Activated T-cell treated with anti-CD3 and anti-CD28 coated beads, Interleukin-2, amount 50 U/mL, for 24 hours (primary cell): ENCODE measurements around the gene WDR18.

Source experiments
- DNase-seq: peaks from one replicate; pipeline ENCODE4 v3.0.0-alpha.2; 2020
- H3K27ac Mint-ChIP-seq: 2 replicates; pipeline ENCODE4 v1.8.0; 2020; ENCODE audit warnings: mild to moderate bottlenecking, mixed read lengths
- H3K27me3 Mint-ChIP-seq: 2 replicates; pipeline ENCODE4 v1.8.0; 2020; ENCODE audit warnings: mixed read lengths
- H3K36me3 Mint-ChIP-seq: 2 replicates; pipeline ENCODE4 v1.8.0; 2020; ENCODE audit warnings: low read depth, mixed read lengths
- H3K4me1 Mint-ChIP-seq: 2 replicates; pipeline ENCODE4 v1.8.0; 2020; ENCODE audit warnings: low read depth, mixed read lengths
- H3K4me3 Mint-ChIP-seq: 2 replicates; pipeline ENCODE4 v1.8.0; 2020; ENCODE audit warnings: mild to moderate bottlenecking, moderate library complexity, mixed read lengths
- H3K9me3 Mint-ChIP-seq: 2 replicates; pipeline ENCODE4 v1.8.0; 2020; ENCODE audit warnings: mixed read lengths

The WDR18 gene

DNA sequence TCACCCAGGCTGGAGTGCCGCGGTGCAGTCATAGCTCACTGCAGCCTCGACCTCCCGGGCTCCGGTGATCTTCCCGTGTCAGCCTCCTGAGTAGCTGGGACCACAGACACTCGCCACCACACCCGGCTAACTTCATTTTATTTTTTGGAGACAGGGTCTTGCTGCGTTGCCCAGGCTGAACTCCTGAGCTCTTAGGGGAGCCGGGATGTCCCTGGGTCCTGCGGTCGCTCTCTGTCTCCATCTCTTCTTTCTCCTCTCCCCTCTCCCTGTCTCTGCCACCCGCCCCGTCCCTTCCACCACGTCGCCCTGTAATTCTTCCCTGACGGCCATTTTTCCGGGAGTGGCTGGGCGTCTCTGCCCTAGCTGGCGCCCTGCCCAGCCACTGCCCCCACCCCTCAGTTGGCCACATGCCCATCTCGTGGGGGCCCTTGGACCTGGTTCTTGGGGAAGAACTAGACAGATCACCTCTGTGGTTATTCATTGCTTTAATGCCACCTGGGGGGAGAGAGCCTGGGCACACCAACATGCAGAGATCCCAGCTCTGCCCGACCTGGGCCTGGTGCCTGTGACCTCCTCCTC lies 39.4 kb upstream of the WDR18 start:
- H3K36me3 Mint-ChIP-seq: no peaks in the 10 kb centered on the region
- H3K27ac Mint-ChIP-seq: no peak overlapping the region
- H3K4me1 Mint-ChIP-seq: peaks cover 14% of the 10 kb centered on the region
- no peak overlapping the region for H3K4me3 Mint-ChIP-seq
- no peaks in the 10 kb centered on the region for H3K9me3 Mint-ChIP-seq
- no peak for DNase-seq
- H3K27me3 Mint-ChIP-seq: no peaks in the 10 kb centered on the region

GRCh38 chr19:945401-946252 lies 38.5 kb upstream of the WDR18 start:
- no peak overlapping the region for H3K27ac Mint-ChIP-seq
- no peak overlapping the region for H3K4me3 Mint-ChIP-seq
- H3K36me3 Mint-ChIP-seq: no peaks in the 10 kb centered on the region
- peaks cover 6% of the 10 kb centered on the region for H3K4me1 Mint-ChIP-seq
- no peak for DNase-seq
- H3K27me3 Mint-ChIP-seq: no peaks in the 10 kb centered on the region
- H3K9me3 Mint-ChIP-seq: no peaks in the 10 kb centered on the region

- DNase-seq: no peak
- Mint-ChIP-seq H3K4me1 (no peaks in the 10 kb centered on the region), H3K27ac (no peak overlapping the region), H3K9me3 (no peaks in the 10 kb centered on the region), H3K4me3 (no peak overlapping the region), H3K27me3 (no peaks in the 10 kb centered on the region), H3K36me3 (no peaks in the 10 kb centered on the region)
These were observed 36.9 kb upstream of the WDR18 start for GRCh38 chr19:947090-947706.

DNA sequence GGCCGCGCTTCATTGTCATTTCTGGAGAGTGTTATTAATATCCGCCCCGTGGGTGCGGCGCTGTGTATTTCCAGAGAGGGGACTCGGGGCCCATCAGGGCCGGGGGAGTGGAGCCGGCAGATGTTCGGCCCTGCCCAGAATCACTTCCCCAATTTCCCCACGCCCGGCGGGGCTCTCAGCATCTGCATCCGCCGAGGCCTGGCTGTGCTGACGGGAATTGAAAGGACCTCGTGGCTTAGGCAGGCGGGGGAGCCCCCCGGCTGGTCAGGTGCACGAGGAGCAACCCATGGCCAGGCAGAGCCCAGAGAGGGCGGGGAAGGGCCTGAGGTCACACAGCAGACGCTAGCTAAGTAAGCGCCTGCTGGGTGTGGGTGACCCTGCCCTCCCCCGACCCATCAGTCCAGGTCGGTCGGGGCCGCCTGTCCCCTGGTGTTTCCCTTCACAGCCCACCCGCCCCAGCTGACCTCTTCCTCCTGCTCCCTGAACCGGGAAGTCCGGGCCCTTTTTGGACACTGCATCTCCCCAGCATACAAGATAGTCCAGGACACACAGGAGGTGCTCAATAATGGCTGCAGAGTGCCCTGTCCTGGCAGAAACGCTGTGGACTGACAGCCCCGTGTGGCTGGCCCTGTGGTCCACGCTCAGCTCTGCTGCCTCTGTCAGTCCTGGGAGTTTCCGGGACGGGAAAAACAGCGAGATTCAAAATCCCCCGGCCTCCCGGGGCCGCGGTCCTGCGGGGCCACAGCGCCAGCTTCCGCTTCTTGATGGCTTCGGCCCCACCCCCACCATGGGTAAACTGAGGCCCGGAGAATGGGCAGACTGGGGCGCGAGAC lies 36.2 kb upstream of the WDR18 start:
- H3K27me3 Mint-ChIP-seq: no peaks in the 10 kb centered on the region
- peaks cover 2% of the 10 kb centered on the region for H3K4me1 Mint-ChIP-seq
- H3K36me3 Mint-ChIP-seq: no peaks in the 10 kb centered on the region
- no peak for DNase-seq
- H3K27ac Mint-ChIP-seq: no peak overlapping the region
- H3K4me3 Mint-ChIP-seq: no peak overlapping the region
- no peaks in the 10 kb centered on the region for H3K9me3 Mint-ChIP-seq

GRCh38 chr19:948842-949496 lies 35.2 kb upstream of the WDR18 start:
- H3K9me3 Mint-ChIP-seq: no peaks in the 10 kb centered on the region
- peaks cover 7% of the 10 kb centered on the region for H3K4me1 Mint-ChIP-seq
- H3K27me3 Mint-ChIP-seq: no peaks in the 10 kb centered on the region
- no peak overlapping the region for H3K27ac Mint-ChIP-seq
- DNase-seq: no peak
- H3K4me3 Mint-ChIP-seq: no peak overlapping the region
- no peaks in the 10 kb centered on the region for H3K36me3 Mint-ChIP-seq

- H3K27me3 Mint-ChIP-seq: no peaks in the 10 kb centered on the region
- no peaks in the 10 kb centered on the region for H3K9me3 Mint-ChIP-seq
- H3K27ac Mint-ChIP-seq: no peak overlapping the region
- H3K36me3 Mint-ChIP-seq: no peaks in the 10 kb centered on the region
- DNase-seq: no peak
- H3K4me1 Mint-ChIP-seq: peaks cover 7% of the 10 kb centered on the region
- H3K4me3 Mint-ChIP-seq: no peak overlapping the region
These were observed 33.6 kb upstream of the WDR18 start for GRCh38 chr19:950352-951066.

DNA sequence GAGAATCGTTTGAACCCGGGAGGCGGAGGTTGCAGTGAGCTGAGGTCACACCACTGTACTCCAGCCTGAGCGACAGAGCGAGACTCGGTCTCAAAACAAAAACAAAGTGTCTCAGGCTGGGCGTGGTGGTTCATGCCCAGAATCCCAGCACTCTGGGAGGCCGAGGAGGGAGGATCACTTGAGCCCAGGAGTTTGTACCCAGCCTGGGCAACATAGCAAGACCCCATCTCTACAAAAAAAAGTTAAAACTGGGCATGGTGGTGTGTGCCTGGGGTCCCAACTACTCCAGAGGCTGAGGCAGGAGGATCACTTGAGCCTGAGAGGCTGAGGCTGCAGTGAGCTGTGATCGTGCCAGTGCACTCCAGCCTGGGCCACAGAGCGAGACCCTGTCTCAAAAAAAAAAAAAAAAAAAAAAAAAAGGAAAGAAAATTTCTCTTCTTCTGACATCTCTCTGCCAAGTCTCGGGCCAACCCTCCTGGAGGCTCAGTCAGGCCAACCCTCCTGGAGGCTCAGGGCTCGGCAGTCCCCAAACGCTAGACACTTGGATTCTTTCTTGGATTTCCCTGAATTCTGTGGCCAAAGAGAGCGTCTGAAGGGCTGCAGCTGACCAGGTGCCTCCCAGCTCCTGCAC lies 32.0 kb upstream of the WDR18 start:
- Mint-ChIP-seq H3K27me3 (no peaks in the 10 kb centered on the region), H3K9me3 (no peaks in the 10 kb centered on the region), H3K27ac (no peak overlapping the region), H3K4me1 (peaks cover 7% of the 10 kb centered on the region), H3K36me3 (no peaks in the 10 kb centered on the region), H3K4me3 (no peak overlapping the region)
- no peak for DNase-seq

GRCh38 chr19:952680-953444 lies 31.3 kb upstream of the WDR18 start:
- DNase-seq: no peak
- no peaks in the 10 kb centered on the region for H3K36me3 Mint-ChIP-seq
- no peaks in the 10 kb centered on the region for H3K27me3 Mint-ChIP-seq
- H3K4me1 Mint-ChIP-seq: peaks cover 7% of the 10 kb centered on the region
- H3K27ac Mint-ChIP-seq: no peak overlapping the region
- H3K9me3 Mint-ChIP-seq: no peaks in the 10 kb centered on the region
- H3K4me3 Mint-ChIP-seq: no peak overlapping the region

DNA sequence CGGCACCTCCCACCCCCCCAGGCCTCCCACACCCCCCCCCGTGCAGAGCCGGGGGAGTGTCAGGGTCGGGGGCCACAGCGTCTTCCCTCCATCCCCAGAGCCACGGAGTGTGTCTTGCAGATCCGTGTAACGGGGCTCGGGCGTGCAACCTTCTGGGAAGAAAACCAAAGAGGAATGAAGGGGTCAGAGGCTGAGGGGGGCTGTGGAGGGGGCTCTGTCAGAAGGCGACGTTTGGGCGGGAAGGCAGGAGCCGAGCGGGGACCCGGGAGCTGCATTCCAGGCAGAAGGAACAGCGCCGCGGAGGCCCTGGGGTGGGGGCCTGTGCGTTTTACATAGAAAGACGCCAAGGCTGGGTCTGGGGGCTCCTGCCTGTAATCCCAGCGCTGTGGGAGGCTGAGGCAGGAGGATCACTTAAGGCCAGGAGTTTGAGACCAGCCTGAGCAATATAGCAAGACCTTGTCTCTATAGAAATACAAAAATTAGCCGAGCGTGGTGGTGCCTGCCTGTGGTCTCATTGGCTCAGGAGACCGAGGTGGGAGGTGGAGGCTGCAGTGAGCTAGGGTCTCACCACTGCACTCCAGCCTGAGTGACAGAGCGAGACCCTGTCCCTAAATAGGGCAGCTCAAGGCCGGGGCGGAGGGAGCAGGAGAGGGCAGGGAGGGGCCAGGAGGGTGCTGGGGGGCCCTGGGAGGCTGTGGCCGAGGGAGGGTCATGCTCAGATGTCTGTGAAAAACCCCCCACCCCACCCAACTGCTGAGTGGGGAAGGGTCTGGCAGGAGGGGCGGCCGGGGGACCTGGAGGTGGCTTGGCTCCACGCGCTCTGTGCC lies 30.5 kb upstream of the WDR18 start:
- H3K27me3 Mint-ChIP-seq: no peaks in the 10 kb centered on the region
- H3K4me3 Mint-ChIP-seq: no peak overlapping the region
- H3K4me1 Mint-ChIP-seq: peaks cover 9% of the 10 kb centered on the region
- H3K36me3 Mint-ChIP-seq: no peaks in the 10 kb centered on the region
- H3K27ac Mint-ChIP-seq: no peak overlapping the region
- DNase-seq: no peak
- H3K9me3 Mint-ChIP-seq: no peaks in the 10 kb centered on the region

DNA sequence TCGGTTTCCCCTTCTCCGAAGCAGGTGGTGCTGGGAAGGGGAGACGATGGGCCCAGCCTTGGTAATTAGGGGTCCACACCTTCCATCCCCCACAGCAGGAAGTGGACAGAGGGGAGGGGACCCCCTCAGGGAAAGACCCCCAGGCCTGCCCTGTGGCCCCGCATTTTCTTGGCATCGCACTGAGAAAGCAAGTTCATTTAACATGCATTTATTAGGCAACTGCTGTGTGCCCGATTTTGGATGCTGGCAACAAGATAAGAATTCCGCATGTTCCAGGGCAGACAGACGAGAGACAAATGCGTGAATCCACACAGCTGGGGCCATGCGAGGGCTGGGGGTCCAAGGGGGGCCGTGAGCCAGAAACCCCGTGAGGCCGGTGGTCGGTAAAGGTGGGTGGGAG lies 29.9 kb upstream of the WDR18 start:
- DNase-seq: no peak
- H3K4me3 Mint-ChIP-seq: no peak overlapping the region
- H3K4me1 Mint-ChIP-seq: peaks cover 13% of the 10 kb centered on the region
- H3K27me3 Mint-ChIP-seq: no peaks in the 10 kb centered on the region
- H3K27ac Mint-ChIP-seq: no peak overlapping the region
- no peaks in the 10 kb centered on the region for H3K36me3 Mint-ChIP-seq
- H3K9me3 Mint-ChIP-seq: no peaks in the 10 kb centered on the region

DNA sequence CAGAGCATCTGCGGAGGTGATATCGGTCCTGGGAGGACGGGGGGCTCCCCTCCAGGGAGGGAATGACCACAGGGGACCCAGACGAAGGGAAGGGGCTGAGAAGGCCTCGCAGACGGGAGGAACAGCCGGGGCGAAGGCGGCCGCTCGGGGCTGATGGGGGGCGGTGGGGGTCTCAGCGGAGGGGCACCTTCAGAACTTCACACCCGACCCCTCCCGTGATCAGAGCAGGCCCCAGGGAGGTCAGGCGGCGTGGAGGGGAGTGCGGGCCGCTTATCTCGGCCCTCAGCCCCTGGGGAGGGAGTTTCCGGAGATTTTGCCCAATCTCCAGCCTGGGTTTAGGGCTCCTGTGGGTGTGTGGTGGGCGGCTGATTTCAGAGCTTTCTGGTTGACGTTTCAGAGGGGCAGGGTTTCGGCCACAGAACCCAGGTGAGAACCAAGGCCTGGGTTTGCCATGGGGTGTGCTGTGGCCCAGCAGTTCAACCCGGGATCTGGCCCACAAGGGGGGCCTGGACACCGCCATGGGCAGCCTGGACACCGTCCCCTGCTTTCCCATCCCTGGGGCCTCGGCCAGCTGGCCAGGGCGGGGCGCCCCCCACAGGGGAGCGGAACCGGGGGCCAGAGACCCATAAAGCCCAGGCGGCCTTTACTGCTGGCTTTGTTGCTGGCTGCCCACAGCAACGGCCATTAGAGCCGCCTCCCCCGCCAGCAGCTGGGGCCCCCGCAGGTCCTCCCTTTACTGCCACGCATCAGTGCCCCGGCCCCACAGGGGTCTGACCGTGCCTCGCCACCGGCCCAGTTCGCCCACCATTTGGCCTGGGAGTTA lies 29.3 kb upstream of the WDR18 start:
- H3K27ac Mint-ChIP-seq: no peak overlapping the region

More for the DNA sequence above, 29.3 kb upstream of the WDR18 start:
- Mint-ChIP-seq H3K36me3 (no peaks in the 10 kb centered on the region), H3K9me3 (no peaks in the 10 kb centered on the region), H3K27me3 (no peaks in the 10 kb centered on the region), H3K4me1 (peaks cover 14% of the 10 kb centered on the region), H3K4me3 (no peak overlapping the region)
- no peak for DNase-seq
